ENCODE measurements around the gene HNRNPUL2. TPM values are rescaled to one million over a fixed set of nuclear protein-coding genes. Genes with fewer than 3 reads are reported as not detected.

The HNRNPUL2 gene
- polyA plus RNA-seq, 1 of the 3 experiments (the other 2 are of a cell fraction), result 33.5 TPM

DNA sequence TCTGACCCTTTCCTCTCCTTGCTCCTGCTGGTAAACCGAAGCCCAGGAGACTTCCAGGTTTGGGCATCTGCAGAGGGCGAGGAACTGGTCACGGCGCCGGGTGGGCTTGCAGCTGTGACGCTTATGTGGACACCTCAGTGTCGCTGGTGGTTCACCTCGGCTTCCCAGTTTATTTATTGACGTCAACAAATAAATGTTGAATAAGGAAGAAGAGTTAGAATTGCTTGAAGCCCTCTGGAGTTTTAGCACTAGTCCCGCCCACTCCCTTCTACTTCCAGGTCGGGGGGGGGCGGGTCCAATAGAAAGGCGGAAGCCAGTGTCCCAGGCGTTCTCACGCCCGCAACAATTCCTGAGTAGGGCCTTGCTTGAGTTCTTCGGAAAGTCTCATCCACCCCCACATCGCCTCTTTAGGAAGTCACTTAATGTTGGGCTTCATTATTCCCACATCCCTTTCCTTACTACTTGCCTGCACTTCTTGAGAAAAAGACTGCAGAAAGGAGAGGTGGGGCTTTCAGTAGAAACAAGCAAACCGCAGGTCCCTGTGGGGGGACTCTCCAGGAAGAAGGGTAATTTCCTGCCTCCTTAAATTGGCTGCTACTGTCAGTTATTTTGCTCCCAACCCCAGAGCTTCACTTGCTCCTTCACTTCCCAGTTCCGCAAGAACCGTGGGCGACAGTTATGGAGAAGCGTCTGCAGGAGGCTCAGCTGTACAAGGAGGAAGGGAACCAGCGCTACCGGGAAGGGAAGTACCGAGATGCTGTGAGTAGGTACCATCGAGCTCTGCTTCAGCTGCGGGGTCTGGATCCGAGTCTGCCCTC is 1.1 kb upstream of the HNRNPUL2 start, which contains the start of gene TTC9C:
TTC9C (plus strand) TSS at position 316 of the 818 bp plus-strand sequence; CDS start at position 679, 363 bp downstream.
- CTCF ChIA-PET, result interaction anchor here (0.8 to 2.1 kb wide), 7 partner anchors 13 to 186 kb away, joined by 3 to 5 read pairs (median 4); partner anchors contain the start of gene POLR2G
- under 1% methylated on average over 28 of the region's 29 CpGs for WGBS (ENCODE audit: low lambda C conversion rate)
- POLR2A ChIA-PET, result interaction anchor here (0.6 to 4.1 kb wide), 10 partner anchors 19 to 140 kb away, joined by 3 to 33 read pairs (median 11); partner anchors contain the start of genes C11orf98, CSKMT, LBHD1 and TAF6L

DNA sequence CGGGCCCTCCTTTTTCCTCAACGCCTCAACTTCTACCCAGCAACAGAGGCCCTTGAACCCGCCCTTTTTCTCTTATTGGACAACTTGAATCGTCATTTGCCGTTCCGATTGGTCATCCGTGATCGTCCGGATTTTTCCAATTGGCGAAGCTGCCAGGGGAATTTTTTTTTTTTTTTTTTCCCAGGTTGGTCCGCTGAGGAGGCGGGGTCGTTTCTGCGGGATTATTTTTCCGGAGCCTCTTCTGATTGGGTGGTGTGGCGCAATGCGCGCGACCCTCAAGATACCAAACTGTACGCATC is 564 bp upstream of the HNRNPUL2 start:
- peaks cover 84% of the 10 kb centered on the region for H3K79me2 ChIP-seq (ENCODE audit: insufficient read depth)
- CTCF ChIA-PET, result interaction anchor here (1.2 to 2.3 kb wide), 6 partner anchors 12 to 59 kb away, joined by 3 to 8 read pairs (median 4); partner anchors contain the start of genes BSCL2 and POLR2G
- peaks cover 12 to 21% of the 10 kb centered on the region in 2 experiments; a peak in 3 of 4 replicates for H3K4me1 ChIP-seq (ENCODE audit: control insufficient read depth in 1 of 2, insufficient read depth in 2 of 2, low read depth in 1 of 2, low read length in 1 of 2)
- no peaks in the 10 kb centered on the region for H3K27me3 ChIP-seq (ENCODE audit: insufficient read depth)
- peaks cover 21 to 33% of the 10 kb centered on the region in 2 experiments for H3K36me3 ChIP-seq (replicated peaks in 1 of 2; ENCODE audit: control insufficient read depth in 1 of 2, insufficient read depth in 2 of 2, low read length in 1 of 2)
- POLR2A ChIA-PET, result interaction anchor here (0.8 to 4.5 kb wide), 15 partner anchors 18 to 162 kb away, joined by 3 to 33 read pairs (median 10); partner anchors contain the start of genes B3GAT3, C11orf98, CSKMT and LBHD1
- peaks cover 31% of the 10 kb centered on the region for H3F3A ChIP-seq (replicated peaks; ENCODE audit: insufficient read depth)
- DNase-seq, result peak; percentile 83
- peak overlapping the region; percentile 88 for H3K9ac ChIP-seq
- H4K20me1 ChIP-seq (ENCODE audit: insufficient read depth), result peaks cover 36% of the 10 kb centered on the region
- H3K4me2 ChIP-seq, result peak overlapping the region; percentile 93
- H3K4me3 ChIP-seq (ENCODE audit: low read depth in 2 of 2, low read length in 1 of 2), result peak overlapping the region; percentile 89 to 92
- no peaks in the 10 kb centered on the region for H3K9me3 ChIP-seq
- peak overlapping the region; percentile 99 for H2AFZ ChIP-seq (ENCODE audit: low read depth)
- TF ChIP-seq, protein P1, sequence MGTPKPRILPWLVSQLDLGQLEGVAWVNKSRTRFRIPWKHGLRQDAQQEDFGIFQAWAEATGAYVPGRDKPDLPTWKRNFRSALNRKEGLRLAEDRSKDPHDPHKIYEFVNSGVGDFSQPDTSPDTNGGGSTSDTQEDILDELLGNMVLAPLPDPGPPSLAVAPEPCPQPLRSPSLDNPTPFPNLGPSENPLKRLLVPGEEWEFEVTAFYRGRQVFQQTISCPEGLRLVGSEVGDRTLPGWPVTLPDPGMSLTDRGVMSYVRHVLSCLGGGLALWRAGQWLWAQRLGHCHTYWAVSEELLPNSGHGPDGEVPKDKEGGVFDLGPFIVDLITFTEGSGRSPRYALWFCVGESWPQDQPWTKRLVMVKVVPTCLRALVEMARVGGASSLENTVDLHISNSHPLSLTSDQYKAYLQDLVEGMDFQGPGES (IDR thresholded peaks at IDR 0.05; ENCODE audit: low read depth, low read length), result peak; percentile 65
- peak; percentile 39; the same call in 1 of the 2 replicates for TF ChIP-seq NRF1 (IDR thresholded peaks at IDR 0.05; ENCODE audit: low read depth, low read length)
- peak; percentile 99 for TF ChIP-seq RFX5 (IDR thresholded peaks at IDR 0.05; ENCODE audit: low read length)
- TF ChIP-seq TAF1 (IDR thresholded peaks at IDR 0.05; ENCODE audit: borderline replicate concordance, low read depth, low read length), result peak; percentile 39; the same call in 1 of the 2 replicates
- TF ChIP-seq JUND (IDR thresholded peaks at IDR 0.05), result no peak
- TF ChIP-seq, protein P2, sequence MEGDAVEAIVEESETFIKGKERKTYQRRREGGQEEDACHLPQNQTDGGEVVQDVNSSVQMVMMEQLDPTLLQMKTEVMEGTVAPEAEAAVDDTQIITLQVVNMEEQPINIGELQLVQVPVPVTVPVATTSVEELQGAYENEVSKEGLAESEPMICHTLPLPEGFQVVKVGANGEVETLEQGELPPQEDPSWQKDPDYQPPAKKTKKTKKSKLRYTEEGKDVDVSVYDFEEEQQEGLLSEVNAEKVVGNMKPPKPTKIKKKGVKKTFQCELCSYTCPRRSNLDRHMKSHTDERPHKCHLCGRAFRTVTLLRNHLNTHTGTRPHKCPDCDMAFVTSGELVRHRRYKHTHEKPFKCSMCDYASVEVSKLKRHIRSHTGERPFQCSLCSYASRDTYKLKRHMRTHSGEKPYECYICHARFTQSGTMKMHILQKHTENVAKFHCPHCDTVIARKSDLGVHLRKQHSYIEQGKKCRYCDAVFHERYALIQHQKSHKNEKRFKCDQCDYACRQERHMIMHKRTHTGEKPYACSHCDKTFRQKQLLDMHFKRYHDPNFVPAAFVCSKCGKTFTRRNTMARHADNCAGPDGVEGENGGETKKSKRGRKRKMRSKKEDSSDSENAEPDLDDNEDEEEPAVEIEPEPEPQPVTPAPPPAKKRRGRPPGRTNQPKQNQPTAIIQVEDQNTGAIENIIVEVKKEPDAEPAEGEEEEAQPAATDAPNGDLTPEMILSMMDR (IDR thresholded peaks at IDR 0.05), result no peak
- TF ChIP-seq GABPA (IDR thresholded peaks at IDR 0.05; ENCODE audit: low read depth), result no peak
- TF ChIP-seq EP300 (IDR thresholded peaks at IDR 0.05; ENCODE audit: borderline replicate concordance in 1 of 2, low read depth in 1 of 2, low read length in 1 of 2), result peak in 1 of 2 experiments; percentile 13; a peak in 3 of 4 replicates
- peak; percentile 78; the same call in 1 of the 2 replicates for TF ChIP-seq FOXM1 (IDR thresholded peaks at IDR 0.05; ENCODE audit: low read depth)
- no peak for TF ChIP-seq RXRA (IDR thresholded peaks at IDR 0.05; ENCODE audit: borderline replicate concordance, low read depth)
- no peaks in the 10 kb centered on the region for H3K9me2 ChIP-seq
- peak overlapping the region; percentile 99 for H3K27ac ChIP-seq (ENCODE audit: low read depth in 2 of 2, low read length in 1 of 2)
- under 1% methylated on average over 20 of the region's 20 CpGs for WGBS (ENCODE audit: low lambda C conversion rate)

More for the DNA sequence above, 1.1 kb upstream of the HNRNPUL2 start, which contains the start of gene TTC9C:
- Histone ChIP-seq H3K27me3 (ENCODE audit: insufficient read depth) (no peaks in the 10 kb centered on the region), H2AFZ (ENCODE audit: low read depth) (peak within 1 kb of the TSS; percentile 99), H3K4me1 (ENCODE audit: control insufficient read depth in 1 of 2, insufficient read depth in 2 of 2, low read depth in 1 of 2, low read length in 1 of 2) (peaks cover 12 to 21% of the 10 kb centered on the region in 2 experiments; a peak in 3 of 4 replicates), H3F3A (replicated peaks; ENCODE audit: insufficient read depth) (peaks cover 36% of the 10 kb centered on the region), H3K9ac (peak within 1 kb of the TSS; percentile 88), H3K79me2 (ENCODE audit: insufficient read depth) (peaks cover 84% of the 10 kb centered on the region), H3K27ac (ENCODE audit: low read depth in 2 of 2, low read length in 1 of 2) (peak within 1 kb of the TSS; percentile 99), H3K9me2 (no peaks in the 10 kb centered on the region), H3K9me3 (no peaks in the 10 kb centered on the region), H4K20me1 (ENCODE audit: insufficient read depth) (peaks cover 33% of the 10 kb centered on the region), H3K4me2 (peak within 1 kb of the TSS; percentile 93), H3K4me3 (ENCODE audit: low read depth in 2 of 2, low read length in 1 of 2) (peak within 1 kb of the TSS; percentile 89 to 92), H3K36me3 (replicated peaks in 1 of 2; ENCODE audit: control insufficient read depth in 1 of 2, insufficient read depth in 2 of 2, low read length in 1 of 2) (peaks cover 22 to 27% of the 10 kb centered on the region in 2 experiments)
- peak; percentile 79 for DNase-seq
- no peak for TF ChIP-seq NRF1 (IDR thresholded peaks at IDR 0.05; ENCODE audit: low read depth, low read length)
- TF ChIP-seq, protein P3, sequence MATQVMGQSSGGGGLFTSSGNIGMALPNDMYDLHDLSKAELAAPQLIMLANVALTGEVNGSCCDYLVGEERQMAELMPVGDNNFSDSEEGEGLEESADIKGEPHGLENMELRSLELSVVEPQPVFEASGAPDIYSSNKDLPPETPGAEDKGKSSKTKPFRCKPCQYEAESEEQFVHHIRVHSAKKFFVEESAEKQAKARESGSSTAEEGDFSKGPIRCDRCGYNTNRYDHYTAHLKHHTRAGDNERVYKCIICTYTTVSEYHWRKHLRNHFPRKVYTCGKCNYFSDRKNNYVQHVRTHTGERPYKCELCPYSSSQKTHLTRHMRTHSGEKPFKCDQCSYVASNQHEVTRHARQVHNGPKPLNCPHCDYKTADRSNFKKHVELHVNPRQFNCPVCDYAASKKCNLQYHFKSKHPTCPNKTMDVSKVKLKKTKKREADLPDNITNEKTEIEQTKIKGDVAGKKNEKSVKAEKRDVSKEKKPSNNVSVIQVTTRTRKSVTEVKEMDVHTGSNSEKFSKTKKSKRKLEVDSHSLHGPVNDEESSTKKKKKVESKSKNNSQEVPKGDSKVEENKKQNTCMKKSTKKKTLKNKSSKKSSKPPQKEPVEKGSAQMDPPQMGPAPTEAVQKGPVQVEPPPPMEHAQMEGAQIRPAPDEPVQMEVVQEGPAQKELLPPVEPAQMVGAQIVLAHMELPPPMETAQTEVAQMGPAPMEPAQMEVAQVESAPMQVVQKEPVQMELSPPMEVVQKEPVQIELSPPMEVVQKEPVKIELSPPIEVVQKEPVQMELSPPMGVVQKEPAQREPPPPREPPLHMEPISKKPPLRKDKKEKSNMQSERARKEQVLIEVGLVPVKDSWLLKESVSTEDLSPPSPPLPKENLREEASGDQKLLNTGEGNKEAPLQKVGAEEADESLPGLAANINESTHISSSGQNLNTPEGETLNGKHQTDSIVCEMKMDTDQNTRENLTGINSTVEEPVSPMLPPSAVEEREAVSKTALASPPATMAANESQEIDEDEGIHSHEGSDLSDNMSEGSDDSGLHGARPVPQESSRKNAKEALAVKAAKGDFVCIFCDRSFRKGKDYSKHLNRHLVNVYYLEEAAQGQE (IDR thresholded peaks at IDR 0.05; ENCODE audit: low read depth, low read length), result 0 out of 2 replicates have a peak, but pooled peaks have one; percentile 6
- TF ChIP-seq FOSL2 (IDR thresholded peaks at IDR 0.05; ENCODE audit: borderline replicate concordance, low read depth), result no peak
- peak; percentile 92 for TF ChIP-seq GABPA (IDR thresholded peaks at IDR 0.05; ENCODE audit: low read depth)
- peak; percentile 91 for TF ChIP-seq ELF1 (IDR thresholded peaks at IDR 0.05)
- TF ChIP-seq FOXM1 (IDR thresholded peaks at IDR 0.05; ENCODE audit: low read depth), result 0 out of 2 replicates have a peak, but pooled peaks have one; percentile 3
- TF ChIP-seq, protein P4, sequence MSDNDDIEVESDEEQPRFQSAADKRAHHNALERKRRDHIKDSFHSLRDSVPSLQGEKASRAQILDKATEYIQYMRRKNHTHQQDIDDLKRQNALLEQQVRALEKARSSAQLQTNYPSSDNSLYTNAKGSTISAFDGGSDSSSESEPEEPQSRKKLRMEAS (IDR thresholded peaks at IDR 0.05; ENCODE audit: low read depth), result peak; percentile 75
- peak; percentile 55; the same call in 1 of the 2 replicates for TF ChIP-seq TAF1 (IDR thresholded peaks at IDR 0.05; ENCODE audit: borderline replicate concordance, low read depth, low read length)
- TF ChIP-seq RFX5 (IDR thresholded peaks at IDR 0.05; ENCODE audit: low read length), result no peak
- TF ChIP-seq MXI1 (IDR thresholded peaks at IDR 0.05; ENCODE audit: low read depth, low read length), result peak; percentile 94
- peak; percentile 95 for TF ChIP-seq POLR2AphosphoS5 (IDR thresholded peaks at IDR 0.05; ENCODE audit: low read depth, low read length)

All from SK-N-SH (cell line).